ENCODE data around the gene TEX55. TPM values are rescaled to one million over a fixed set of nuclear protein-coding genes. Genes with fewer than 3 reads are reported as not detected.
"Not testable (repeated sequence)": the region's sequence is repeated elsewhere in the genome, so short reads cannot be mapped to it uniquely, and the experiment has no call there.

The TEX55 gene
- polyA plus RNA-seq, 2 donors: not detected

DNA sequence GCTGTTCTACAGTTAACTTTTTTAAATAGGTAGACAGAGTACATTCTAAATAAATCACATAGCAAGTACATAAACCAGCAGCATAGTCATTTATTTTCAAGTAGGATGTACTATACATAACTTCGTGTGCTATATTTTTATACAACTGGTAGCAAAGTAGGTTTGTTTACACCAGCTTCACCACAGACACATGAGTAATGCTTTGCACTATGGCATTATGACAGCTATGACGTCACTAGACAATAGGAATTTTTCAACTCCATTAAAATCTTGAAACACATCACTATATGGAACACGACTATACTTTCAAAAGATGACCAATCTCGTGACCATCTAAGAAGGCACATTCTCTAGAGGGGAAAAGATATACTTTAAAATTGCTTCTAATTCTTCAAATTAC lies 3.5 kb downstream of the TEX55 start:
- WGBS, 2 donors: 54 to 56% methylated on average over 4 of the region's 4 CpGs

DNA sequence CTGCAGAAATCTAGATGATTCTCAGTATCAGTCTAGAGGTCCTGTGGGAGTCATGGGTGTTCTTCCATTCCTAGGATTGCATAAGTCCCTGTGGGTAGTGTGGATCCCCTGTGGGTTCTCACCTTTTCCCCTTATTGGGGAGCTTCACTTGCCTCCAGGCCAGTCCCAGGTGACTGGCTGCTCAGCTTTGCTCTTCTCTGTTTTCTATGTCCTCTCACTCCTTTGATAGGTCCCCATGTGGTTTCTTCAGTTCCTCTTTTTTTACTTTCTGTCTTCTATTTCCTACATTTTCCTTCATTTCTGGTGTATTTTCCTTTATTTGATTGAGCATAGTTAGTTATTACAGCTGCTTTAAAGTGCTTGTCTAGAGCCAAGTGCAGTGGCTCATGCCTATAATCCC lies 10.9 kb downstream of the TEX55 start:
- no peaks in the 10 kb centered on the region for H3K36me3 ChIP-seq (ENCODE audit: control insufficient read depth in 2 of 2, insufficient read depth in 2 of 2, low read length in 1 of 2)
- H3K4me1 ChIP-seq (ENCODE audit: control insufficient read depth in 2 of 2, insufficient read depth in 2 of 2, low read length in 1 of 2): peaks cover 0 to 3% of the 10 kb centered on the region in 2 donors
- H3K4me3 ChIP-seq (ENCODE audit: low read depth in 1 of 2, low read length in 2 of 2): no peak overlapping the region
- no peaks in the 10 kb centered on the region for H3K27me3 ChIP-seq (ENCODE audit: control insufficient read depth in 1 of 2, insufficient read depth in 2 of 2, low read length in 2 of 2)
- H3K27ac ChIP-seq (ENCODE audit: low read depth in 2 of 2, low read length in 1 of 2): no peak overlapping the region
- H3K9me3 ChIP-seq (ENCODE audit: control insufficient read depth in 2 of 2, insufficient read depth in 1 of 2, low read depth in 1 of 2, low read length in 1 of 2): peaks cover 0 to 5% of the 10 kb centered on the region in 2 donors

More for the DNA sequence above, 3.5 kb downstream of the TEX55 start:
- H3K9me3 ChIP-seq (ENCODE audit: control insufficient read depth in 2 of 2, insufficient read depth in 1 of 2, low read depth in 1 of 2, low read length in 1 of 2): no peaks in the 10 kb centered on the region
- no peaks in the 10 kb centered on the region for H3K27me3 ChIP-seq (ENCODE audit: control insufficient read depth in 1 of 2, insufficient read depth in 2 of 2, low read length in 2 of 2)
- H3K4me1 ChIP-seq (ENCODE audit: control insufficient read depth in 2 of 2, insufficient read depth in 2 of 2, low read length in 1 of 2): no peaks in the 10 kb centered on the region
- H3K4me3 ChIP-seq (ENCODE audit: low read depth in 1 of 2, low read length in 2 of 2): no peak overlapping the region
- no peaks in the 10 kb centered on the region for H3K36me3 ChIP-seq (ENCODE audit: control insufficient read depth in 2 of 2, insufficient read depth in 2 of 2, low read length in 1 of 2)
- no peak overlapping the region for H3K27ac ChIP-seq (ENCODE audit: low read depth in 2 of 2, low read length in 1 of 2)

DNA sequence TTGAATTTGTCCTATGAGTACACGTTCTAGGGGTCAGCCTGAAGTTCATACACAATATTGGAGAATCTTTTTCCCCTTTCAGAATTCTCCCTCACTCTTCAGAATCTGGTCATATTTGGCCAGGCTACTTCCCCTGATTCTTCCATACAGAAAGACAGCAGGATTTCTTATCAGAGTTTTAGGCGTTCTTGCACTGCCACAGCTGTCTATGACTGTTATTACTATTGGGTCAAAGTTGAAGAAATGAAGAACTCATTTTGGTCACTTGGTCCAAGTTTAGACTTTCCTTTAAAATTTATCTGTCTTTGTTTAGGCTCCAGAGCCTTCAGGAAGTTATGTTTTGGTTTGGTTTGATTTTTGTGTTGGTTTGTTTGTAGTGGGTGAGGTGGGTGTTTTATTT lies 12.0 kb downstream of the TEX55 start:
- H3K4me3 ChIP-seq (ENCODE audit: low read depth in 1 of 2, low read length in 2 of 2): no peak overlapping the region
- H3K27me3 ChIP-seq (ENCODE audit: control insufficient read depth in 1 of 2, insufficient read depth in 2 of 2, low read length in 2 of 2): no peaks in the 10 kb centered on the region
- H3K4me1 ChIP-seq (ENCODE audit: control insufficient read depth in 2 of 2, insufficient read depth in 2 of 2, low read length in 1 of 2): peaks cover 0 to 3% of the 10 kb centered on the region in 2 donors
- no peak overlapping the region for H3K27ac ChIP-seq (ENCODE audit: low read depth in 2 of 2, low read length in 1 of 2)
- H3K9me3 ChIP-seq (ENCODE audit: control insufficient read depth in 2 of 2, insufficient read depth in 1 of 2, low read depth in 1 of 2, low read length in 1 of 2): peaks cover 0 to 5% of the 10 kb centered on the region in 2 donors
- no peaks in the 10 kb centered on the region for H3K36me3 ChIP-seq (ENCODE audit: control insufficient read depth in 2 of 2, insufficient read depth in 2 of 2, low read length in 1 of 2)
- 64 to 75% methylated on average over 2 of the region's 2 CpGs for WGBS, 2 donors

DNA sequence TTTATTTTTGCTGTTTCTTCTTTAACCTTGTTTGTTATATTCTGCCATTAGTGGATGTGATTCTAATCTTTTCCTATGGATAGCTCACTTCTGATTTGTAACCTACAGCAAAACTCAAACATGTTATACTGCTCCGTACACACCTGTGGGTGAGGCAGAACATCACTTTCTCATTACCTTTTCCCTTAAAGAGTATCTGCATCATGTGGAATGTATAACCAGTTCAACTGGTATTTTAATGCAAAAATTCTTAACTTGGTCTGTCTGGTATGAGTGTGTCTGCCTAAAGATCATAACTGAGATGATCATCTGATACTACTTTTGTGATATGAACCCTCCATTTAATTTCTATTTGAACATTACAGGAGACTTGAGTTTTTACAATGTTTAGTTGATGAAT lies 14.4 kb downstream of the TEX55 start:
- H3K4me1 ChIP-seq (ENCODE audit: control insufficient read depth in 2 of 2, insufficient read depth in 2 of 2, low read length in 1 of 2): peaks cover 0 to 3% of the 10 kb centered on the region in 2 donors
- no peaks in the 10 kb centered on the region for H3K27me3 ChIP-seq (ENCODE audit: control insufficient read depth in 1 of 2, insufficient read depth in 2 of 2, low read length in 2 of 2)
- no peaks in the 10 kb centered on the region for H3K36me3 ChIP-seq (ENCODE audit: control insufficient read depth in 2 of 2, insufficient read depth in 2 of 2, low read length in 1 of 2)
- no peak overlapping the region for H3K4me3 ChIP-seq (ENCODE audit: low read depth in 1 of 2, low read length in 2 of 2)
- H3K27ac ChIP-seq (ENCODE audit: low read depth in 2 of 2, low read length in 1 of 2): no peak overlapping the region
- WGBS, 2 donors: 52 to 58% methylated on average over 1 of the region's 1 CpG
- peaks cover 0 to 7% of the 10 kb centered on the region in 2 donors for H3K9me3 ChIP-seq (ENCODE audit: control insufficient read depth in 2 of 2, insufficient read depth in 1 of 2, low read depth in 1 of 2, low read length in 1 of 2)

DNA sequence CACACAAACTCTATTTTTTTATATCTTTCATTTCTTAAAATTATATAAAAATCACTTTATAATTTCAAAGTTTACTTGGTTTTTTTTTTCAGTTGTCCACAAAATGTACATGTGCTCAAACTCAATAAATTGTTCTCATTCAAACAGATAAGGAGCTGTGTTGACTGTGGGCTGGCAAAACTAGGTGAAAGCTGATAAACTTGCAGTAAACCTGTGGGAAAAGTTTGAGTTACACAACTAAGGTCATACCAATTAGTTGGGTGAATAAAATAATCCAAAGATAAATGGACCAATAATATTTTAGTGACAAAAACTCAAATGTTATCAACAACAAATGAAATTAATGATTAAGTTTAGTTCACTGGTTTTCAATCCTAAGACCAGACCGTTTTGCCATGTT lies 14.8 kb downstream of the TEX55 start:
- peaks cover 0 to 3% of the 10 kb centered on the region in 2 donors for H3K4me1 ChIP-seq (ENCODE audit: control insufficient read depth in 2 of 2, insufficient read depth in 2 of 2, low read length in 1 of 2)
- 39 to 46% methylated on average over 1 of the region's 1 CpG for WGBS, 2 donors
- H3K27me3 ChIP-seq (ENCODE audit: control insufficient read depth in 1 of 2, insufficient read depth in 2 of 2, low read length in 2 of 2): no peaks in the 10 kb centered on the region
- H3K4me3 ChIP-seq (ENCODE audit: low read depth in 1 of 2, low read length in 2 of 2): no peak overlapping the region
- no peaks in the 10 kb centered on the region for H3K36me3 ChIP-seq (ENCODE audit: control insufficient read depth in 2 of 2, insufficient read depth in 2 of 2, low read length in 1 of 2)
- H3K9me3 ChIP-seq (ENCODE audit: control insufficient read depth in 2 of 2, insufficient read depth in 1 of 2, low read depth in 1 of 2, low read length in 1 of 2): peaks cover 0 to 7% of the 10 kb centered on the region in 2 donors
- peak overlapping the region in 1 of 2 donors; percentile 71 for H3K27ac ChIP-seq (ENCODE audit: low read depth in 2 of 2, low read length in 1 of 2)

DNA sequence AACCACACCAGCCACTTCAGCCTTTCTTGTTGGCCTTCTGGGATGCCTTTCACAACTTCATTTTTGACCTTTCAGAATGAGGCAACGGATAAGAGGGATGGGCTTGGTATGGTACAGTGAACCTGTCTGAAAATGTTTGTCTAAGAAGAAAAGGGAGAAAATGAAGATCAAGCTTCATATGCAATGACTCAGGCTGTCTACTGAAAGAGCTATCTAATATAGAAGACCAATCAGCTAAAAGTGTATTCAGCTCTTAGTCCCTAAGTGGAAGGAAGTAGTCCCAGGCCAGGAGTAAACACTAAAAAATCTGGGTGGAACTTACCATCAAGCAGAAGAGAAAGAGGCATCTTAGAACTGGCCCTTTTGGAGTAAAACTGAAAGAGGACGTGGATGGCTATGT lies 15.3 kb downstream of the TEX55 start:
- peaks cover 0 to 7% of the 10 kb centered on the region in 2 donors for H3K9me3 ChIP-seq (ENCODE audit: control insufficient read depth in 2 of 2, insufficient read depth in 1 of 2, low read depth in 1 of 2, low read length in 1 of 2)
- no peaks in the 10 kb centered on the region for H3K27me3 ChIP-seq (ENCODE audit: control insufficient read depth in 1 of 2, insufficient read depth in 2 of 2, low read length in 2 of 2)
- WGBS, 2 donors: 48 to 51% methylated on average over 2 of the region's 2 CpGs
- no peak overlapping the region for H3K4me3 ChIP-seq (ENCODE audit: low read depth in 1 of 2, low read length in 2 of 2)
- no peaks in the 10 kb centered on the region for H3K36me3 ChIP-seq (ENCODE audit: control insufficient read depth in 2 of 2, insufficient read depth in 2 of 2, low read length in 1 of 2)
- peaks cover 0 to 1% of the 10 kb centered on the region in 2 donors for H3K4me1 ChIP-seq (ENCODE audit: control insufficient read depth in 2 of 2, insufficient read depth in 2 of 2, low read length in 1 of 2)
- peak overlapping the region in 1 of 2 donors; percentile 71 for H3K27ac ChIP-seq (ENCODE audit: low read depth in 2 of 2, low read length in 1 of 2)

DNA sequence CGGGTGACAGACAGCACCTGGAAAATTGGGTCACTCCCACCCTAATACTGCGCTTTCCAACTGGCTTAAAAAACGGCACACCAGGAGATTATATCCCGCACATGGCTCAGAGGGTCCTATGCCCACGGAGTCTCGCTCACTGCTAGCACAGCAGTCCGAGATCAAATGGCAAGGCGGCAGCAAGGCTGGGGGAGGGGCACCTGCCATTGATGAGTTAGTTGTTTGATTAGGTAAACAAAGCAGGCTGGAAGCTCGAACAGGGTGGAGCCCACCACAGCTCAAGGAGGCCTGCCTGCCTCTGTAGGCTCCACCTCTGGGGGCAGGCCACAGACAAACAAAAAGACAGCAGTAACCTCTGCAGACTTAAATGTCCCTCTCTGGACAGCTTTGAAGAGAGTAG lies 18.8 kb downstream of the TEX55 start:
- H3K4me1 ChIP-seq (ENCODE audit: control insufficient read depth in 2 of 2, insufficient read depth in 2 of 2, low read length in 1 of 2); H3K9me3 ChIP-seq (ENCODE audit: control insufficient read depth in 2 of 2, insufficient read depth in 1 of 2, low read depth in 1 of 2, low read length in 1 of 2); H3K27me3 ChIP-seq (ENCODE audit: control insufficient read depth in 1 of 2, insufficient read depth in 2 of 2, low read length in 2 of 2); H3K27ac ChIP-seq (ENCODE audit: low read depth in 2 of 2, low read length in 1 of 2); H3K4me3 ChIP-seq (ENCODE audit: low read depth in 1 of 2, low read length in 2 of 2); H3K36me3 ChIP-seq (ENCODE audit: control insufficient read depth in 2 of 2, insufficient read depth in 2 of 2, low read length in 1 of 2): not testable (repeated sequence)
- 82 to 85% methylated on average over 9 of the region's 9 CpGs for WGBS, 2 donors

DNA sequence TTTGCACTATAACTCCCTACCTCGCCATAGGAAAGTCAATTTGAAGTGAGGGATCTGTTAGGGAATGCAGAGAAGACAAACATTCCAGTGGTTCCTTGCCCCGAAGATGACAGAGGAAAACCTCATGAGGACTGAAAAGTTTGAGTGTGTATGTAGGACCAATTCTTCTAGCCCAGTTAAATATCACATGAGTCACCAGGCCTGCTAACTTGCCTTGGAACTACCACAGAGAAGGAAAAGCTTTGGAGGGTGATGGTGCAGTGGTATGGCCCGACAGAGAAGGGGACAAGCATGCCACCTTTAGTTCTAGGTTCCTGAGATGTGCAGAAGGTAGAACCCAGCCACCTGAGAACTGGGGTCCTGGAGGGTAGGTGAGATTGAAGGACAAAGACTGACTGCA lies 24.9 kb downstream of the TEX55 start:
- H3K36me3 ChIP-seq (ENCODE audit: control insufficient read depth in 2 of 2, insufficient read depth in 2 of 2, low read length in 1 of 2): no peaks in the 10 kb centered on the region
- H3K4me1 ChIP-seq (ENCODE audit: control insufficient read depth in 2 of 2, insufficient read depth in 2 of 2, low read length in 1 of 2): no peaks in the 10 kb centered on the region
- 81 to 91% methylated on average over 3 of the region's 3 CpGs for WGBS, 2 donors
- H3K9me3 ChIP-seq (ENCODE audit: control insufficient read depth in 2 of 2, insufficient read depth in 1 of 2, low read depth in 1 of 2, low read length in 1 of 2): no peaks in the 10 kb centered on the region
- no peaks in the 10 kb centered on the region for H3K27me3 ChIP-seq (ENCODE audit: control insufficient read depth in 1 of 2, insufficient read depth in 2 of 2, low read length in 2 of 2)
- H3K27ac ChIP-seq (ENCODE audit: low read depth in 2 of 2, low read length in 1 of 2): no peak overlapping the region
- H3K4me3 ChIP-seq (ENCODE audit: low read depth in 1 of 2, low read length in 2 of 2): no peak overlapping the region

DNA sequence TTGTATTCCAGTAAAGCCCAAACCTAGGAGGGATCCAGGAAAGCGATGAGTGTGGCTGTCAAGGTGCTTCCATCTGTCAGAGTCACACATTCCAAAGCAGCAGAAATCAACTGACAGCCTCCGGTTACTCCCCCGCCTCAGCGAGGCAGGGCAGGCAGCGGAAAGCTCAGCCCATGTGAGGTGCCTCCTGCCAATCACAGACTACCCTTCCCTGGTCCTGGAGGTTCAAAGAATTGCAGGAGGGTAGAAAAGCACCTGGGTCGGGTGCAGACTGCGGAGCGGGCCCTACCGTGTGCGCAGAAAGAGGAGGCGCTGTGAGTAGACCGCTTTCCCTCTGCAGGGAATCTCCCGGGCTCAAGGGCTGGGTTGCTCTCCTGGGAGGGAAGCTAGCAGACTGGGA lies 27.4 kb downstream of the TEX55 start, which contains the start of gene UPK1B:
UPK1B (plus strand) TSS at position 274 of the 400 bp plus-strand sequence. CDS start 13,144 bp downstream, outside the sequence.
- Histone ChIP-seq H3K4me3 (ENCODE audit: low read depth in 1 of 2, low read length in 2 of 2) (no peak within 1 kb of the TSS), H3K27ac (ENCODE audit: low read depth in 2 of 2, low read length in 1 of 2) (no peak within 1 kb of the TSS), H3K27me3 (ENCODE audit: control insufficient read depth in 1 of 2, insufficient read depth in 2 of 2, low read length in 2 of 2) (no peaks in the 10 kb centered on the region), H3K36me3 (ENCODE audit: control insufficient read depth in 2 of 2, insufficient read depth in 2 of 2, low read length in 1 of 2) (no peaks in the 10 kb centered on the region), H3K9me3 (ENCODE audit: control insufficient read depth in 2 of 2, insufficient read depth in 1 of 2, low read depth in 1 of 2, low read length in 1 of 2) (no peaks in the 10 kb centered on the region), H3K4me1 (ENCODE audit: control insufficient read depth in 2 of 2, insufficient read depth in 2 of 2, low read length in 1 of 2) (no peaks in the 10 kb centered on the region)
- WGBS, 2 donors: 36 to 44% methylated on average over 13 of the region's 13 CpGs

DNA sequence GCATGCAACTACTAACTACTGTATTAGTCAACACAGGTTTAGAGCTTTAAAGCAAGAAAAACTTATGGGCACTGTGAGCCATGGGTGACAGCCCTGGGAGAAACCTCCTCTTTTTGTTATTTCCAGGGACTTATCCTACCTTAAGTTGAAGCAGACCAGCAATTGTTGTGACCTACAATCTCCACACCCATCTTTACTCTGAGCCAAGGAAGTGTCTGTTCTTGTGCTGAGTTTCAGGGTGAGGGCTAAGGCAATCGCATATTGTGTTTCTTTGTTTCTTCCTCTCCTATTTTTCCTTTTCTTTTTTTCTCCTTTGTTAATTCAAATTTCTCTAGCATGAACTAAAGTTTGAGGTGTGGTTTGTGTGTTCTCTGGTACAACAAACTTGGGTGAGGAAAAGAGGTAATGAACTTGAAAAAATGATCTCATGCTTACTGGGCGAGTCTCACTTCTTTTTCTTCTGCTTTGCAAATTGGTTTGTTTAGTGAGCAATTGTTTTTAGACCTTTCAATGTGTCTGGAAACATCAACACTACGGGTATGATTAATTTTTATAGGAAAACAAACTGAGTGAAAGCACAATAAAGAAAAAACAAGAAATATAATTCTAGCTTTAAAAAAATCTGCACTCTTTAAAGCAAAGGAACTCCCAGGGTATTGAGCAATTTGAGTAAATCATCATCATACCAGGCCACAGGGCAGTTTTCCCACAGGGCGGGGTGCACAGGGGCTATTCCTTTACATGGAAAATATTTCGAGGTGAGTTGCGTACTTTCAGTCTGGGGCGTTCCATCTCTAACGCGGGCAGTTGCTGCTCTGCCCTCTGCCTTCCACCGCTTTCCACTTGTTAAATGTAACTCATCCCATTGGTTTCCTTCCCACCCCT lies 30.1 kb downstream of the TEX55 start:
- peak overlapping the region in 1 of 2 donors; percentile 19 for H3K4me3 ChIP-seq (ENCODE audit: low read depth in 1 of 2, low read length in 2 of 2)
- 53 to 59% methylated on average over 10 of the region's 10 CpGs for WGBS, 2 donors
- H3K36me3 ChIP-seq (ENCODE audit: control insufficient read depth in 2 of 2, insufficient read depth in 2 of 2, low read length in 1 of 2): no peaks in the 10 kb centered on the region
- H3K27ac ChIP-seq (ENCODE audit: low read depth in 2 of 2, low read length in 1 of 2): peak overlapping the region; percentile 69 to 79
- H3K4me1 ChIP-seq (ENCODE audit: control insufficient read depth in 2 of 2, insufficient read depth in 2 of 2, low read length in 1 of 2): no peaks in the 10 kb centered on the region
- H3K27me3 ChIP-seq (ENCODE audit: control insufficient read depth in 1 of 2, insufficient read depth in 2 of 2, low read length in 2 of 2): no peaks in the 10 kb centered on the region
- H3K9me3 ChIP-seq (ENCODE audit: control insufficient read depth in 2 of 2, insufficient read depth in 1 of 2, low read depth in 1 of 2, low read length in 1 of 2): no peaks in the 10 kb centered on the region
